GM10847 (cell line): ENCODE data around the gene GPC3.

Source experiments
- POLR2A ChIP-seq: IDR thresholded peaks from 2 replicates; pipeline ENCODE4 v1.6.1; 2011; ENCODE audit not compliant: insufficient read length; ENCODE audit errors: extremely low read depth

Gene GPC3

GRCh38 chrX:133568109-133568508, 417.3 kb downstream of the GPC3 start:
- no peak for TF ChIP-seq POLR2A

GRCh38 chrX:133566876-133567275, 418.5 kb downstream of the GPC3 start:
- TF ChIP-seq POLR2A = no peak

GRCh38 chrX:133563705-133564104, 421.7 kb downstream of the GPC3 start:
- TF ChIP-seq POLR2A = no peak

- no peak for TF ChIP-seq POLR2A
These were observed 424.1 kb downstream of the GPC3 start for GRCh38 chrX:133561251-133561650.

- TF ChIP-seq POLR2A = no peak
These were observed 425.5 kb downstream of the GPC3 start for GRCh38 chrX:133559909-133560308.

- no peak for TF ChIP-seq POLR2A
These were observed 429.5 kb downstream of the GPC3 start for GRCh38 chrX:133555782-133556458.

- no peak for TF ChIP-seq POLR2A
These were observed 434.5 kb downstream of the GPC3 start for GRCh38 chrX:133550665-133551485.

GRCh38 chrX:133549295-133549933, 436.0 kb downstream of the GPC3 start:
- TF ChIP-seq POLR2A = no peak

- no peak for TF ChIP-seq POLR2A
These were observed 439.0 kb downstream of the GPC3 start for GRCh38 chrX:133546441-133546840.

GRCh38 chrX:133544778-133545177, 440.6 kb downstream of the GPC3 start:
- no peak for TF ChIP-seq POLR2A

GRCh38 chrX:133544115-133544514, 441.3 kb downstream of the GPC3 start:
- no peak for TF ChIP-seq POLR2A

GRCh38 chrX:133543654-133544053, 441.7 kb downstream of the GPC3 start:
- no peak for TF ChIP-seq POLR2A

GRCh38 chrX:133542476-133542875, 442.9 kb downstream of the GPC3 start:
- no peak for TF ChIP-seq POLR2A

GRCh38 chrX:133541021-133541420, 444.4 kb downstream of the GPC3 start:
- TF ChIP-seq POLR2A = no peak

GRCh38 chrX:133538148-133538547, 447.2 kb downstream of the GPC3 start:
- TF ChIP-seq POLR2A = no peak

GRCh38 chrX:133537142-133537541, 448.3 kb downstream of the GPC3 start:
- no peak for TF ChIP-seq POLR2A
